AG20443 (cell line): ENCODE results near the gene EIF2S3B.
"Not testable (repeated sequence)": the region's sequence is repeated elsewhere in the genome, so short reads cannot be mapped to it uniquely, and the experiment has no call there.

Experiments
- DNase-seq: peaks from one replicate; pipeline ENCODE4 v3.0.0; 2012; ENCODE audit warnings: low spot score, mixed read lengths

EIF2S3B gene

DNA sequence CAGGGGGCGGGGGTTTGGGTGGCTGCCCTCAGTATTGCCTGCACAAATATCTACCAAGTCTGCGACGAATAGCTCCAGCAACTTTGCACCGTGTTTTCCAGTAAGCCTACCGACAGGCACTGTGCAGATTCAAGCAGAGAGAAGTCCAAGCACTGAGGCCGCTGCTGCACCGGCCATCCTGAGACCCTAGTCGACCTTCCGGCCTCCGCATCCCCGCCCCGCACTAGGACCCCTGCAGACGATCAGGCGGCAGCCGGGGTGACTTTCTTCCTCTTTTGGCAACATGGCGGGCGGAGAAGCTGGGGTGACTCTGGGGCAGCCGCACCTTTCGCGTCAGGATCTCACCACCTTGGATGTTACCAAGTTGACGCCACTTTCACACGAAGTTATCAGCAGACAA, at the start of gene EIF2S3B:
Gene EIF2S3B (plus strand): TSS at position 271 of the 400 bp plus-strand sequence. CDS start 13 bp downstream, at position 284.
- DNase-seq = no peak

DNA sequence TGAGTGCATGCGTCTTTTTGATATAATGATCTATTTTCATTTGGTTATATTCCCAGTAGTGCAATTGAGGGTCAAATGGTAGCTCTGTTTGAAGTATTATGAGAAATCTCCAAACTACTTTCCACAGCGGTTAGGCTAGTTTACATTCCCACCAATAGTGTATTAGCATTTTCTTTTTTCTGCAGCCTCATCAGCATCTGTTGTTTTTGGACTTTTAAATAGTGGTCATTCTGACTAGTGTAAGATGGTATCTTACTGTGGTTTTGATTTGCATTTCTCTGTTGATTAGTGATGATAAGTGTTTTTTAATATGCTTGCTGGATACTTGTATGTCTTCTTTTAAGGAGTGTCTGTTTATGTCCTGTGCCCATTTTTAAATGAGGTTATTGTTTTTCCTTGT, 48.8 kb upstream of the EIF2S3B start:
- no peak for DNase-seq

- DNase-seq = no peak
Measured at GRCh38 chr12:10457760-10458159, 47.9 kb upstream of the EIF2S3B start.

GRCh38 chr12:10466311-10466710, 39.4 kb upstream of the EIF2S3B start:
- DNase-seq = no peak

DNA sequence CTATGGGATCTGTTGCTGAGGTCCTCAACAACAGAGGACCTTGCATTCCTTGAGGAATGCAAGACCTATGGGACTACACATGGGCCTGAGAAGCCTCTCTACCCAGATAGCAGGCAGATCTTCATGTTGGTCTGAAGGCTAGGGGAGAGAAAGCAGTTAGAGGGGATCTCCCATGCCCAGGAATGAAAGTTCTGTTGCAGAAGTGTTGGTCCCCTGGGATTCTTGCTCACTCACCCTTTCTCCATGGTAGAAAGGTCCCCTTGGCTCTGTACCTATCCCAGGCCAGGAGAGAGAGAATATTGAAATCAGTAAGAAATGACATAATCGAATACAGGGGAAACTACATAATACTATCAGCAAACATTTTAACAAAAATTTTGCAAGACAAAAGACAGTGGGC, 36.0 kb upstream of the EIF2S3B start:
- DNase-seq = no peak

GRCh38 chr12:10472808-10473207, 32.9 kb upstream of the EIF2S3B start:
- DNase-seq = not testable (repeated sequence)

- DNase-seq = not testable (repeated sequence)
Measured at GRCh38 chr12:10481901-10482300, 23.8 kb upstream of the EIF2S3B start.

GRCh38 chr12:10487328-10487727, 18.4 kb upstream of the EIF2S3B start:
- not testable (repeated sequence) for DNase-seq

DNA sequence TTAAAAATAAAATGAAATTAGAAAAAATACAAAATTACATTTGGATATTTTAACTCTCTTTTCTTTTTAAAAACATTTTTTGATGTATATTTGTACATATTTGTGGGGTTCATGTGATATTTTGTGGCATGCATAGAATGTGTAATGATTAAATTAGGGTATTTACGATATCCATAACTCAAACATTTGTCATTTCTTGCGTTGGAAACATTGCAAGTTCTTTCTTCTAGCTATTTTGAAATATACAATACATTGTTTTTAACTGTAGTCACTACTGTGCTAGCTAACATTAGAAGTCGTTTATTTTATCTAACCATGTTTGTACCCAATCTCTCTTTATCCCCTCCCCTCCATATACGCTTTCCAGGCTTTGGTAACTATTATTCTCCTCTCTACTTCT, 13.9 kb upstream of the EIF2S3B start:
- no peak for DNase-seq

GRCh38 chr12:10497602-10498001, 8.1 kb upstream of the EIF2S3B start:
- DNase-seq = no peak

- no peak for DNase-seq
Measured at GRCh38 chr12:10498042-10498441, 7.6 kb upstream of the EIF2S3B start.

DNA sequence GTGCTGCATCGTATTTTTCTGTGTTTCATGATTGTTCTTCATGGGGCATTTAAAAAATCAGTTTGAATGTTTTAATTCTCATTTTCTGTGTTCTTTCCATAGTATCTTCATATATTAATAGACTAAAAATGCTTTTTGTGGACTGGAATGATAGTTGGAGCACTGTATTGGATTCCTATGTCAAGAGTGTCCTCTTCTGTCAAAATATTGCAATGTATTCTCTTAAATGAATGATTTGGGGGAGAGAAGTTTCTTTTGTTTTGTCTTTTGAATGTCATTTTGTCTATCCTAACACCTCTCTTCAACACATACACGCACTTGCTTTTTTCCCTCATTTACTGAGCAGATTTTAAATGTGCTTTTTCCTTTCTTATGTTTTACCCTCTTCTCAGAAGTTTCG, 4.7 kb upstream of the EIF2S3B start:
- peak; percentile 7 for DNase-seq

- DNase-seq = no peak
Measured at GRCh38 chr12:10503460-10503859, 2.2 kb upstream of the EIF2S3B start.

- DNase-seq = no peak
Measured at GRCh38 chr12:10511756-10512355, 6.2 kb downstream of the EIF2S3B start.

- DNase-seq = no peak
Measured at GRCh38 chr12:10512798-10513197, 7.1 kb downstream of the EIF2S3B start.

GRCh38 chr12:10521555-10521954, 15.9 kb downstream of the EIF2S3B start:
- DNase-seq = no peak

GRCh38 chr12:10528174-10528953, 22.7 kb downstream of the EIF2S3B start:
- DNase-seq = no peak

- DNase-seq = no peak
Measured at GRCh38 chr12:10529603-10530002, 23.9 kb downstream of the EIF2S3B start.

GRCh38 chr12:10537721-10538120, 32.0 kb downstream of the EIF2S3B start:
- DNase-seq = no peak

- DNase-seq = no peak
Measured at GRCh38 chr12:10540776-10541205, 35.1 kb downstream of the EIF2S3B start.

- DNase-seq = no peak
Measured at GRCh38 chr12:10543499-10543898, 37.8 kb downstream of the EIF2S3B start.

DNA sequence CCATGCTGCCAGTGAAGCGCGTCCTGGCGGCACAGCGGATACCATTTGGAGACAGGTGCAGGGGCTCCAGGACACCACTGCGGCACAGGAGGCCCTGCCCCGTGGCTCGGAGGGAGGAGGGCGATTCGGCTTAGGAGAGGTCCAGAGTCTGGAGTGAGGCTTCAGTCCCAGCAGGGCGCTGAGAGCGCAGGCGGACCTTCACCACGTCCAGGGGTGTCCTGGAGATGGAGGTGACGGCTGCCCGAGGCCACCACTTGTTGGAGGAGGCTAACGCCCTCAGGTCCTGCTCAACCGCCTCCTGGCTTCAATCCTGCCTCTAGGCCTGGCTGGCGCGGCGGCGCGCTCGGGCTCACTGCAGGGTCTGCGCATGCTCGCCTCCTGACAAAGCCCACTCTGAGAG, 45.7 kb downstream of the EIF2S3B start:
- no peak for DNase-seq

GRCh38 chr12:10553148-10553547, 47.5 kb downstream of the EIF2S3B start:
- no peak for DNase-seq
